ENCODE data around the gene CTBP2. TPM values are rescaled to one million over a fixed set of nuclear protein-coding genes. Genes with fewer than 3 reads are reported as not detected.

CTBP2 gene
- total RNA-seq, result 62.1 and 81.8 TPM in 2 replicates

GRCh38 chr10:125159932-125160855 is at the start of gene CTBP2:
Gene CTBP2 (minus strand): TSS chr10:125160563.

DNA sequence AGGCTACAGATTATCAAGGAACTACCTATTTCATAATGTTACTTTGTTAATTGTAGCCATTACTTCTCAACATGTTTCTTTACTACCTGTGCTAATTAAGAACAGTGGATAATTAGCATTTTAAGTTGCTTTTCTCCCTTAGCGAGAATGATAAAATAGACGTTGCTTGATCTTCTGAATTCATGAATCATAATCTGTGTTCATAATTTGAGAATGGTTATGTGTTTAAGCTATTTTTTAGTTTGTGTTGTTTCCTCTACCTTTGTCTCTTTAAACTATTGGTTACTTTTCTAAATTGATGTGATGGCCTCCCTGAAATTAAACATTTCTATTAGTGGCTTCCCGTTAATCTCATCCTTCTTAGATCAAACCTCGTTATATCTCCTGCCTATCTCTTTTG is 218.5 kb downstream of the CTBP2 start, which contains the start of gene ZRANB1:
TSS of gene ZRANB1 (plus strand) at position 301 of the 400 bp plus-strand sequence. CDS start 371 bp downstream, outside the sequence.

Other genes with a start within 250 kb of the CTBP2 start
- 17.3 and 18.4 TPM in 2 replicates for gene ZRANB1, start 218.4 kb downstream of the CTBP2 start, total RNA-seq